SK-N-SH treated with all-trans-retinoic acid at 6 μM for 48 hours (cell line): ENCODE measurements around the gene P2RX5.

Source experiments
- ATAC-seq: fragments of 200-7000 bp; cut with Tn5 transposase; 3 replicates; pipeline ENCODE4 v1.9.1; 2020; ENCODE audit warnings: mild to moderate bottlenecking, moderate library complexity
- ARNTL ChIP-seq: fragments of 450-650 bp; formaldehyde crosslinking; IDR thresholded peaks from 2 replicates; pipeline ENCODE4 v1.5.0; 2020; ENCODE audit warnings: low read depth, mild to moderate bottlenecking, moderate library complexity, borderline replicate concordance
- BACH2 ChIP-seq: fragments of 250-450 bp; sonication (Bioruptor Pico); IDR thresholded peaks from 2 replicates; pipeline ENCODE4 v1.9.0; 2021; ENCODE audit warnings: mild to moderate bottlenecking, borderline replicate concordance
- CREB5 ChIP-seq: fragments of 250-450 bp; sonication (Bioruptor Pico); IDR thresholded peaks from 2 replicates; pipeline ENCODE4 v1.5.1; 2020; ENCODE audit warnings: low read depth, mild to moderate bottlenecking, moderate library complexity
- CSDC2 ChIP-seq: fragments of 250-450 bp; sonication (Bioruptor Pico); IDR thresholded peaks from 2 replicates; pipeline ENCODE4 v1.5.0; 2020; ENCODE audit warnings: mild to moderate bottlenecking, moderate library complexity
- CSRNP3 ChIP-seq: fragments of 250-450 bp; sonication (Bioruptor Pico); IDR thresholded peaks from 2 replicates; pipeline ENCODE4 v1.5.1; 2021; ENCODE audit warnings: mild to moderate bottlenecking, moderate library complexity
- ESRRG ChIP-seq: fragments of 250-450 bp; sonication (Bioruptor Pico); IDR thresholded peaks from 2 replicates; pipeline ENCODE4 v1.6.1; 2021; ENCODE audit warnings: mild to moderate bottlenecking
- GLIS3 ChIP-seq: fragments of 250-450 bp; sonication (Bioruptor Pico); IDR thresholded peaks from 2 replicates; pipeline ENCODE4 v1.5.0; 2020; ENCODE audit warnings: mild to moderate bottlenecking, moderate library complexity
- ISL1 ChIP-seq: fragments of 250-450 bp; sonication (Bioruptor Pico); IDR thresholded peaks from 2 replicates; pipeline ENCODE4 v2.1.2; 2022; ENCODE audit warnings: mild to moderate bottlenecking, moderate library complexity
- OSR1 ChIP-seq: fragments of 250-450 bp; sonication (Bioruptor Pico); IDR thresholded peaks from 2 replicates; pipeline ENCODE4 v1.8.0; 2022; ENCODE audit warnings: moderate library complexity, mild to moderate bottlenecking, inconsistent platforms
- PATZ1 ChIP-seq: fragments of 250-450 bp; sonication (Bioruptor Pico); IDR thresholded peaks from 2 replicates; pipeline ENCODE4 v1.8.0; 2020; ENCODE audit warnings: mild to moderate bottlenecking, moderate library complexity, borderline replicate concordance
- POU6F1 ChIP-seq: fragments of 250-450 bp; sonication (Bioruptor Pico); IDR thresholded peaks from 2 replicates; pipeline ENCODE4 v1.8.0; 2021; ENCODE audit warnings: low read depth, mild to moderate bottlenecking, moderate library complexity, borderline replicate concordance
- PPARA ChIP-seq: fragments of 250-450 bp; sonication (Bioruptor Pico); IDR thresholded peaks from 2 replicates; pipeline ENCODE4 v1.5.0; 2020; ENCODE audit warnings: mild to moderate bottlenecking, borderline replicate concordance
- RARB ChIP-seq: fragments of 250-450 bp; sonication (Bioruptor Pico); IDR thresholded peaks from 2 replicates; pipeline ENCODE4 v1.8.0; 2021; ENCODE audit warnings: mild to moderate bottlenecking, moderate library complexity
- SNAI2 ChIP-seq: fragments of 250-450 bp; sonication (Bioruptor Pico); IDR thresholded peaks from 2 replicates; pipeline ENCODE4 v1.5.0; 2020; ENCODE audit warnings: mild to moderate bottlenecking, moderate library complexity
- TCF4 ChIP-seq: fragments of 250-450 bp; sonication (Bioruptor Pico); IDR thresholded peaks from 2 replicates; pipeline ENCODE4 v1.8.0; 2021; ENCODE audit warnings: mild to moderate bottlenecking, moderate library complexity, borderline replicate concordance
- TOX ChIP-seq: fragments of 250-450 bp; sonication (Bioruptor Pico); IDR thresholded peaks from 2 replicates; pipeline ENCODE4 v1.8.0; 2021; ENCODE audit warnings: mild to moderate bottlenecking, moderate library complexity, borderline replicate concordance
- TSHZ2 ChIP-seq: fragments of 250-450 bp; sonication (Bioruptor Pico); IDR thresholded peaks from 2 replicates; pipeline ENCODE4 v1.5.0; 2020; ENCODE audit warnings: mild to moderate bottlenecking, moderate library complexity
- ZFP30 ChIP-seq: fragments of 450-650 bp; formaldehyde crosslinking; IDR thresholded peaks from 2 replicates; pipeline ENCODE4 v1.5.0; 2022; ENCODE audit warnings: mild to moderate bottlenecking, moderate library complexity
- ZNF565 ChIP-seq: fragments of 450-650 bp; formaldehyde crosslinking; conservative IDR thresholded peaks from 2 replicates; pipeline ENCODE4 v1.5.0; 2020; ENCODE audit warnings: low read depth, mild to moderate bottlenecking, moderate library complexity
- ZNF70 ChIP-seq: fragments of 450-650 bp; formaldehyde crosslinking; IDR thresholded peaks from 2 replicates; pipeline ENCODE4 v1.5.0; 2020; ENCODE audit warnings: mild to moderate bottlenecking, moderate library complexity
- ZNF8 ChIP-seq: fragments of 450-650 bp; formaldehyde crosslinking; IDR thresholded peaks from 2 replicates; pipeline ENCODE4 v1.5.0; 2020; ENCODE audit warnings: mild to moderate bottlenecking, moderate library complexity

Gene P2RX5

GRCh38 chr17:3740611-3741073 lies 44.7 kb upstream of the P2RX5 start:
- TF ChIP-seq SNAI2 = no peak
- no peak for TF ChIP-seq TCF4 (CRISPR knock-in tag)
- TF ChIP-seq PATZ1 (CRISPR knock-in tag) = no peak
- ATAC-seq = no peak

GRCh38 chr17:3739422-3740124 lies 43.6 kb upstream of the P2RX5 start:
- TF ChIP-seq TSHZ2 (CRISPR knock-in tag) (no peak), ARNTL (CRISPR knock-in tag) (no peak), RARB (no peak), ZNF8 (CRISPR knock-in tag) (no peak), GLIS3 (no peak), POU6F1 (CRISPR knock-in tag) (no peak), ZNF70 (CRISPR knock-in tag) (no peak), SNAI2 (no peak), ZFP30 (no peak), TOX (CRISPR knock-in tag) (no peak), PPARA (CRISPR knock-in tag) (no peak), ESRRG (CRISPR knock-in tag) (no peak), CREB5 (CRISPR knock-in tag) (no peak), CSRNP3 (CRISPR knock-in tag) (no peak), ZNF565 (CRISPR knock-in tag) (no peak), ISL1 (CRISPR knock-in tag) (no peak), CSDC2 (CRISPR knock-in tag) (no peak), OSR1 (CRISPR knock-in tag) (no peak), BACH2 (CRISPR knock-in tag) (no peak), TCF4 (CRISPR knock-in tag) (no peak)
- no peak for ATAC-seq
